BLaER1 treated with 17β-estradiol and CSF1 and Interleukin-3, amounts not matched to agents 10 nM and 100 nM (cell line): Measurements from ENCODE around the gene TERB1.

Experiments
- H3K27ac ChIP-seq, 11 experiments: shearing (Covaris generic); formaldehyde crosslinking; 2 replicates each; pipeline ENCODE4 v1.8.1; 2022
- H3K27me3 ChIP-seq, 11 experiments: shearing (Covaris generic); formaldehyde crosslinking; 2 replicates each; pipeline ENCODE4 v1.8.1; 2022
- H3K36me3 ChIP-seq, 11 experiments: shearing (Covaris generic); formaldehyde crosslinking; 2 replicates each; pipeline ENCODE4 v1.8.1; 2022
- H3K4me1 ChIP-seq, 10 experiments: shearing (Covaris generic); formaldehyde crosslinking; 2 replicates each; pipeline ENCODE4 v1.8.1; 2022
- H3K4me2 ChIP-seq, 11 experiments: shearing (Covaris generic); formaldehyde crosslinking; 2 replicates each; pipeline ENCODE4 v1.8.1; 2022
- H3K4me3 ChIP-seq, 10 experiments: shearing (Covaris generic); formaldehyde crosslinking; 2 replicates each; pipeline ENCODE4 v1.8.1; 2022
- H3K9ac ChIP-seq, 11 experiments: shearing (Covaris generic); formaldehyde crosslinking; 2 replicates each; pipeline ENCODE4 v1.8.1; 2022
- H3K9me3 ChIP-seq, 11 experiments: shearing (Covaris generic); formaldehyde crosslinking; replicated peaks in 1 of 11; 2 replicates each; pipeline ENCODE4 v1.8.1; 2022
- H4K20me1 ChIP-seq, 11 experiments: shearing (Covaris generic); formaldehyde crosslinking; 2 replicates each; pipeline ENCODE4 v1.8.1; 2022
- Cebpa-rat ChIP-seq, 11 experiments: shearing (Covaris generic); IDR thresholded peaks; 2 replicates each; pipeline ENCODE4 v1.8.1; 2022

Gene TERB1

DNA sequence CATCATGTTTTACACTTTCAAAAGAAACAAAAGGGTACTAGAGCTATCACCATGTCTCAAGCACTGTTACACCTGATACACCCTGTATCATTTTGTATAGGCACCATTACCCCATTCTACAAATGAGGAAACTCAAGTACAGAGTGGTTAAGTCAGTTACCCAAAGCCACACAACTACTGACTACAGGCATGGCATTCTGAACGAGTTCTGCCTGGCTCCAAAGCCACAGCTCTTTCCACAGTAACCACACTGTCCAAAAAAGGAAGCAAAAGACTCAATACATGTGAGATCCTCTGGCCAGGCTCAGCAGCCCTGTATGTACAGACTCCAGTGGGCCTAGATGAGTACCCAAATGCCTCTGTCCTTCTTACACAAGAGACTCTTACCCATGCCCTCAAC lies 54.7 kb downstream of the TERB1 start:
- TF ChIP-seq Cebpa-rat (IDR thresholded peaks at IDR 0.05), result no peak
- Histone ChIP-seq H3K4me1 (peaks cover 50 to 77% (median 60%) of the 10 kb centered on the region in 10 experiments), H3K9me3 (no peaks in the 10 kb centered on the region), H4K20me1 (peaks cover 80 to 95% (median 89%) of the 10 kb centered on the region in 11 experiments; a peak in 20 of 22 replicates), H3K27me3 (no peaks in the 10 kb centered on the region; a peak in 1 of 22 replicates), H3K4me3 (no peak overlapping the region), H3K9ac (no peak overlapping the region), H3K4me2 (peak overlapping the region; percentile 30 to 94 (median 57); a peak in 21 of 22 replicates), H3K36me3 (peaks cover 62 to 86% (median 78%) of the 10 kb centered on the region in 11 experiments), H3K27ac (peak overlapping the region in 3 of 11 experiments; percentile 18 to 26 (median 23); a peak in 3 of 22 replicates)

DNA sequence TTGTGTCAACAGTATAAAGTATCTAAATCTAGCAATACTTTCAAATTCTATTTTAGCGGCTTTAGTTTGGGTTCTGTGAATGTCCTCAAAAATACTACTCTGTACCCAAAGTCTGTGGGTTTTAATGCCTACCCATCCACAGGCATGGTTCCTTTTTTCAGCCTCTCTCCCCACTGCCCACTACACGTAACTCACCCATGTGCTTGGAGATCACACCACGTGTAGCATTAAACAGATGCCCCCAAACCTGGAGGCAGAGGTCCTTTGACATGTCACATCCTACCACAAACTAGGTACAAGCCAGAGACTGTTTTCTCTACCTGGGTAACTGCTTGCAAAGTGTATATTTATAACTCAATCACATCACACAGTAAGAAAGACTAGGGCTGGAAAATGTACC lies 55.3 kb downstream of the TERB1 start:
- no peaks in the 10 kb centered on the region for H3K9me3 ChIP-seq
- peak overlapping the region in 1 of 11 experiments; percentile 14; a peak in 1 of 22 replicates for H3K9ac ChIP-seq
- peak overlapping the region; percentile 30 to 94 (median 57); a peak in 18 of 22 replicates for H3K4me2 ChIP-seq
- H3K36me3 ChIP-seq, result peaks cover 67 to 93% (median 85%) of the 10 kb centered on the region in 11 experiments
- no peaks in the 10 kb centered on the region for H3K27me3 ChIP-seq
- peaks cover 80 to 100% (median 95%) of the 10 kb centered on the region in 11 experiments; a peak in 20 of 22 replicates for H4K20me1 ChIP-seq
- no peak for TF ChIP-seq Cebpa-rat (IDR thresholded peaks at IDR 0.05)
- H3K4me3 ChIP-seq, result no peak overlapping the region
- H3K4me1 ChIP-seq, result peaks cover 52 to 84% (median 65%) of the 10 kb centered on the region in 10 experiments
- H3K27ac ChIP-seq, result 0 out of 22 replicates have a peak overlapping the region, but pooled peaks of 2 of the 11 experiments have one; percentile 18 to 26

DNA sequence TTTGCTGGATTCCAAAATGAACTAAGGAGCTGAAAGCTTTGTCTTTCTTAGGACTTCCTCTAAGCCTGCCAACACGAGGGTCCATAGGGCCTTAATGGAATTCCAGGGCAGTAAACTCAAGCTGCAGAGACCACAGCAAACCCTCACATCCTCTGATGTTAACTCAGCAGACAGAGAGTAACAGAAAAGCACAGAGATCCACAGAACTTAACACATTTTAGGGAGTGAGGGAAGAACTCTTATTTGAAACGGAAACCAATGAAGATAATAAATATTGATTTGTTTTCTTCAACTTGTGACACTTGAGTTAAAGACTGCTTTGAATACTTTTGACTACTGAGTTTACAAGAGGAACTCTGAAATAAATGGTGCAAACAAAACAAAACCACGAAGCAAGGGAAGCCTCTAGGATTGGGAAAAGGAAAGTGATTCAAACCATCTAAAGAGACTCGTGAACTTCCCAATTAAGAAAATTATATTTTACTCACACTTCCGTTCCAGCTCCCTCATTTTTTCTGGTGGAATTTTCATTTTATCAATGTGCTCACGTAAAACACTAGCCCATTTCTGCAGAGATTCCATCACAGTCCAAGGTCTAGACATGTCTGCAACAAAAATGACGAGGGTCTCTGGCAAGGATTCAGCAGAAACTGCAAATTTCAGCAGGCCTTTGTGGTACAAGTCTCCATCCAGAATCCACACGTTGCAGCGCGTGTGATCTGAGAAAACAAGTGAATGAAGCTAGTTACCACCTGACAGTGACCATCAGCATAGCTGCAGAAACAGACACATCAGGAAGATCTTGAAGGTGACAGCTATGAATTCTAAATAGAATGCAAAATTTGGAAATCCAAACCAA lies 59.2 kb downstream of the TERB1 start:
- peaks cover 74 to 100% (median 96%) of the 10 kb centered on the region in 11 experiments for H3K36me3 ChIP-seq
- H3K9ac ChIP-seq, result peak overlapping the region in 7 of 11 experiments; percentile 5 to 51 (median 22); a peak in 10 of 22 replicates
- peaks cover 71 to 100% (median 94%) of the 10 kb centered on the region in 11 experiments; a peak in 20 of 22 replicates for H4K20me1 ChIP-seq

DNA sequence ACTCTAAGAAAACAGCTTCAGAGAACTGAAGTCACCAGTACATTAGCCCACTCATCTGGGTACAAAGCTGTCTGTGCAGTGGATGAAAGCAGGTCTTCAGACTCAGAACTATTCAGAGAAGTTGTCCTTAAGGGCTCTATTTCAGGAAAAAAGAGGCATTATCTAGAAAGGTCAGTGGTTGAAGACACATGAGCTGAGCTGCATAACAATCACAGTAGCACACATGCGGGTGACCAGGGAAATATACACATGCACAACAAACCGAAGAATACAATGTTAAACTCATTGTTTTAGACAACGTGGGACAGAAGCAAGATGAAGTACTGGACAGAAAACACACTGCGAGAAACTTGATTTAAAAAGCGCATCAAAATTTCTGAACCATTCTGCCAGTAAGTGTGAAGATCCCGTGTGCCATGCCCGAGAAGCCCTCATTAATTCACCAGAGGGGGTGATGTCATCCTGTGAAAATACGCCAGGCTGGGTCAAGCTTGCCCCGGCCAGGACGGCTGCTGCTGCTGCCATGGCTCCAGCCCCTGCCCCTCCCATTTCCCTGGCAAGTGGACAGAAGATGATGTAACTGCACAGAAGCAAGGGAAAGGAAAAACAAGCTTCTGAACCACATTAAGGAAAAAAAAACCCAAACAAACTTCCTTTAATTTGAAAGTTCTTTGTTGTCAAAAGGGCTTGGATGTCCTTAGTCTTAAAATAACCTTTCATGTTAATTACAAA lies 60.0 kb downstream of the TERB1 start:
- Histone ChIP-seq H3K27me3 (no peaks in the 10 kb centered on the region), H3K27ac (peak overlapping the region in 5 of 11 experiments; percentile 25 to 61 (median 41); a peak in 8 of 22 replicates), H3K9ac (peak overlapping the region in 5 of 11 experiments; percentile 9 to 51 (median 35); a peak in 7 of 22 replicates), H3K4me1 (peaks cover 11 to 64% (median 30%) of the 10 kb centered on the region in 10 experiments), H3K4me2 (peak overlapping the region in 7 of 11 experiments; percentile 33 to 74 (median 66); a peak in 12 of 22 replicates), H4K20me1 (peaks cover 70 to 100% (median 94%) of the 10 kb centered on the region in 11 experiments; a peak in 20 of 22 replicates), H3K36me3 (peaks cover 82 to 100% (median 100%) of the 10 kb centered on the region in 11 experiments), H3K9me3 (no peaks in the 10 kb centered on the region), H3K4me3 (no peak overlapping the region)
- TF ChIP-seq Cebpa-rat (IDR thresholded peaks at IDR 0.05), result no peak

More for the DNA sequence above, 59.2 kb downstream of the TERB1 start:
- Histone ChIP-seq H3K4me3 (no peak overlapping the region; a peak in 1 of 20 replicates), H3K4me1 (peaks cover 19 to 72% (median 38%) of the 10 kb centered on the region in 10 experiments), H3K9me3 (no peaks in the 10 kb centered on the region), H3K27ac (peak overlapping the region in 5 of 11 experiments; percentile 7 to 61 (median 41); a peak in 8 of 22 replicates), H3K4me2 (peak overlapping the region in 9 of 11 experiments; percentile 0 to 74 (median 56); a peak in 14 of 22 replicates), H3K27me3 (no peaks in the 10 kb centered on the region)
- no peak for TF ChIP-seq Cebpa-rat (IDR thresholded peaks at IDR 0.05)

DNA sequence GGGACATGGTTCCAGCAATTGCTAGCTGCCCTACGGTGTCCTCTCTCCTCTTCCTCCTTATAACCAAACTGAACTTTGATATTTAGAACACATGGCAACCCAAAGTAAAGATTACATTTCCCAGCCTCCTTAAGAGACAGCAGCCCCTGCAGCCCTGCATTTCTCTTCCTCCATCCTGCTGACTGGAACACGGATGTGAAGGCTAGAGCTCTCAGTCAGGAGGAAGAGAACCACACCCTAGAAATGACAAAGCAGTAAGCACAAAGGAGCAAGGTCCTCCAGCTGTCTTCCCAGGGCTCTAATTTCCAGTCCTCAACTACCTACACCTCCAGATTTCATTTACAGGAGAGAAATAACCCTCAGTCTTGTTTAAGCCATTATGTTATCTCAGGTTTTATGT lies 60.9 kb downstream of the TERB1 start:
- H3K36me3 ChIP-seq, result peaks cover 82 to 100% (median 100%) of the 10 kb centered on the region in 11 experiments
- H3K27ac ChIP-seq, result peak overlapping the region in 4 of 11 experiments; percentile 29 to 61 (median 45); a peak in 8 of 22 replicates
- peaks cover 62 to 100% (median 89%) of the 10 kb centered on the region in 11 experiments; a peak in 20 of 22 replicates for H4K20me1 ChIP-seq

DNA sequence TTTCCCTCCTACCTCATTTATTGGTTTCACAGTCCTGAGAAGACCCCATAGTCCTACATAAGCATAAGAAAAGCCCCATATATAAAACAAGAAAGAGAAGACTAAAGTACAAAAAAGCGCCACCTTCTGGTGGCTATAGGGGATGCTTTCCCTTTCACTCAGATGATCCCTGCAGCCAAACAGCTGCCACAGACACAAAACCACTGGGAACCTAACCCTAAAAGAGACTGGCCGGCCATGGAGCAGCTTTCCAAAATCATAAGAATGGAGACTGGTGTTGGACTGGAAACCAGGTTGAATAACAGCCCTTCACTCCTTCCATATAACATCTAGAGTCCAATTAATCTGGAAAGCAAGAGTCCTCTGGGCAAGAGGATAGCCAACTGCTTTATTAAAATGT lies 61.4 kb downstream of the TERB1 start:
- peak overlapping the region in 1 of 11 experiments; percentile 51; a peak in 1 of 22 replicates for H3K9ac ChIP-seq
- no peaks in the 10 kb centered on the region for H3K9me3 ChIP-seq
- peak overlapping the region in 5 of 11 experiments; percentile 24 to 74 (median 67); a peak in 9 of 22 replicates for H3K4me2 ChIP-seq
- no peak for TF ChIP-seq Cebpa-rat (IDR thresholded peaks at IDR 0.05)
- H3K27me3 ChIP-seq, result no peaks in the 10 kb centered on the region
- peaks cover 57 to 97% (median 89%) of the 10 kb centered on the region in 11 experiments; a peak in 20 of 22 replicates for H4K20me1 ChIP-seq
- no peak overlapping the region for H3K4me3 ChIP-seq
- peaks cover 82 to 100% (median 100%) of the 10 kb centered on the region in 11 experiments for H3K36me3 ChIP-seq
- H3K27ac ChIP-seq, result peak overlapping the region in 2 of 11 experiments; percentile 20 to 61; a peak in 4 of 22 replicates
- H3K4me1 ChIP-seq, result peaks cover 7 to 50% (median 25%) of the 10 kb centered on the region in 10 experiments; a peak in 17 of 20 replicates

More for the DNA sequence above, 60.9 kb downstream of the TERB1 start:
- H3K27me3 ChIP-seq, result no peaks in the 10 kb centered on the region
- peak overlapping the region in 4 of 11 experiments; percentile 18 to 51 (median 32); a peak in 6 of 22 replicates for H3K9ac ChIP-seq
- no peak for TF ChIP-seq Cebpa-rat (IDR thresholded peaks at IDR 0.05)
- H3K4me3 ChIP-seq, result no peak overlapping the region
- no peaks in the 10 kb centered on the region for H3K9me3 ChIP-seq
- peak overlapping the region in 5 of 11 experiments; percentile 24 to 74 (median 67); a peak in 9 of 22 replicates for H3K4me2 ChIP-seq
- H3K4me1 ChIP-seq, result peaks cover 7 to 56% (median 25%) of the 10 kb centered on the region in 10 experiments; a peak in 17 of 20 replicates

DNA sequence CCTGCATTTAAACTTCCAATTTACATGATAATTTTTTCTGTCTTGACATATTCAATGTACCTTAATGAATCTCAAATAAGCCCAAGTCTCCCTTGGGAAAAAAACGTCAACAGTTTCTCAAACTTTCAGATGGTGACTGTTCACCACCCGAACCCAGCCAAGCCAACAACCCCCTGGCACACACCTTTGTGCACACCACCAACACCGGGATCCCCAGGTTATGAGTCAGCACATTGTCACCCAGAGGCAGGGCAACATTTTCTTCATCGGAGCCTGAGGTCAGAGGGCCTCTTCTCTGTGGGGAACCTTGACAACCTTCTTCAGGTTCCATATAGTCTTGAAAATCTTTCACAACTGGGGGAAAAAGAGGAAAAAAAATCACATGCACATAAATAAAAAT lies 65.5 kb downstream of the TERB1 start:
- peaks cover 28 to 81% (median 65%) of the 10 kb centered on the region in 11 experiments; a peak in 21 of 22 replicates for H4K20me1 ChIP-seq
- H3K4me3 ChIP-seq, result no peak overlapping the region
- peaks cover 0 to 21% (median 5%) of the 10 kb centered on the region in 10 experiments; a peak in 11 of 20 replicates for H3K4me1 ChIP-seq
- H3K4me2 ChIP-seq, result no peak overlapping the region
- H3K27ac ChIP-seq, result no peak overlapping the region
- H3K36me3 ChIP-seq, result peaks cover 90 to 100% (median 100%) of the 10 kb centered on the region in 11 experiments
- H3K9ac ChIP-seq, result no peak overlapping the region
- no peaks in the 10 kb centered on the region for H3K27me3 ChIP-seq
- TF ChIP-seq Cebpa-rat (IDR thresholded peaks at IDR 0.05), result no peak
- H3K9me3 ChIP-seq, result no peaks in the 10 kb centered on the region

DNA sequence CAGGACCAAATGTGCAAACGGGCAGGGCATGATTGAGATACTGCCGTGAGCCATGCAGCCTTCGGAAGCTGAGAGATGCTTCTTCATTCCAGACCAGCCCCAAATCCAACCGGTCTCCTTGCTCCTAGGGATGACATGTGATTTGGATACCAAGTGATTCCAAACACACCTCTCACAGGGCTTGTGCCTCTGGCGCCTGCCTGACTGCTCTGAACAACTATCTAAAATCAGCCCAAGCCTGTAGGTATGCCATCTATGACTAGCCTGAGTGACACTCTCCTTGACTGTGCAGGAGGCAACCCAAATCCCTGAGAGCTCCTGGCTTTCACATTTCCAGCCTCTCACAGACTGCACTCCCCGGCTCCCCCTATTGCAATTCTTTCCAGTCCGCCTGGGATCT lies 70.3 kb downstream of the TERB1 start:
- no peaks in the 10 kb centered on the region for H3K9me3 ChIP-seq
- H3K4me3 ChIP-seq, result no peak overlapping the region
- H3K9ac ChIP-seq, result no peak overlapping the region
- TF ChIP-seq Cebpa-rat (IDR thresholded peaks at IDR 0.05), result no peak
- no peaks in the 10 kb centered on the region for H3K27me3 ChIP-seq
- peaks cover 0 to 10% (median 8%) of the 10 kb centered on the region in 10 experiments; a peak in 14 of 20 replicates for H3K4me1 ChIP-seq
- H3K36me3 ChIP-seq, result peaks cover 89 to 99% (median 95%) of the 10 kb centered on the region in 11 experiments
- no peak overlapping the region for H3K4me2 ChIP-seq
- no peak overlapping the region for H3K27ac ChIP-seq
- peaks cover 3 to 70% (median 45%) of the 10 kb centered on the region in 11 experiments; a peak in 17 of 22 replicates for H4K20me1 ChIP-seq
